ENCODE measurements around the gene MON1B. TPM values are rescaled to one million over a fixed set of nuclear protein-coding genes. Genes with fewer than 3 reads are reported as not detected.
A peak's percentile ranks its signal among the peaks of the same experiment; 100 is the strongest.

Gene MON1B
- total and polyA plus RNA-seq, 2 of the 13 experiments (the other 11 are each of a cell fraction or from before 2014, with no cell fraction given): 13.4 to 15.6 TPM

DNA sequence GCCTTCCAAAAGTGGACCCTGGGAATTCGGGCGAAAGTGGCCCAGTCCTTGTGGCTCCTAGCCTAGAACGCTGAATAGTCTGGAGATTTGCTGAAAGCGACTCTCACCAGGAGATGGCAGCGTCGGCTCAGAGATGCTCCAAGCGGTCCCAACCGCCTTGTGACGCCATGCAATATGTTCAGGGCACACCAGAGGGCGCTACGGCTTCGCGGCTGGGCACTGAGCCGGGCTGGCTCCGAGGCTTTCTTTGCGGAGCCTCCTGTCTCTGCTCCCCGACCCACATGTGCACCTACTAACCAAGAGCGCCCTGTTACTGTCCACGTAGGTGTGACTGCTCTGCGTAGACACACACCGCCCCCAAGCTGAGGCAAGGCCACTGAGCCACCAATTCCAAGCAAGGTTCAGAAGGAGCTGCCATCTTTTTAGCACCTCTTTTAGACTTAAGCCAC lies 45.1 kb downstream of the MON1B start (continued):
- TF ChIP-seq ZBTB4 (CRISPR knock-in tag; IDR thresholded peaks at IDR 0.05; ENCODE audit: borderline replicate concordance): no peak
- no peak for TF ChIP-seq MATR3 (CRISPR knock-in tag; IDR thresholded peaks at IDR 0.05)
- TF ChIP-seq ZNF556 (CRISPR knock-in tag; IDR thresholded peaks at IDR 0.05; ENCODE audit: borderline replicate concordance): no peak
- peak; percentile 62 for TF ChIP-seq ZMYM4 (CRISPR knock-in tag; IDR thresholded peaks at IDR 0.05)
- TF ChIP-seq ELF3 (CRISPR knock-in tag; IDR thresholded peaks at IDR 0.05): 0 out of 2 replicates have a peak, but pooled peaks have one; percentile 34
- peak; percentile 81; the same call in 1 of the 2 replicates for TF ChIP-seq ZNF350 (CRISPR knock-in tag; IDR thresholded peaks at IDR 0.05; ENCODE audit: borderline replicate concordance, low read depth)
- TF ChIP-seq ZFP36L1 (CRISPR knock-in tag; IDR thresholded peaks at IDR 0.05): no peak
- TF ChIP-seq SP1 (IDR thresholded peaks at IDR 0.05): no peak
- TF ChIP-seq SP1 (CRISPR knock-in tag; IDR thresholded peaks at IDR 0.05): no peak
- TF ChIP-seq RFXAP (CRISPR knock-in tag; IDR thresholded peaks at IDR 0.05; ENCODE audit: borderline replicate concordance): peak; percentile 72; the same call in 1 of the 2 replicates
- no peak for TF ChIP-seq ZSCAN9 (CRISPR knock-in tag; IDR thresholded peaks at IDR 0.05; ENCODE audit: borderline replicate concordance)
- TF ChIP-seq, protein P1, sequence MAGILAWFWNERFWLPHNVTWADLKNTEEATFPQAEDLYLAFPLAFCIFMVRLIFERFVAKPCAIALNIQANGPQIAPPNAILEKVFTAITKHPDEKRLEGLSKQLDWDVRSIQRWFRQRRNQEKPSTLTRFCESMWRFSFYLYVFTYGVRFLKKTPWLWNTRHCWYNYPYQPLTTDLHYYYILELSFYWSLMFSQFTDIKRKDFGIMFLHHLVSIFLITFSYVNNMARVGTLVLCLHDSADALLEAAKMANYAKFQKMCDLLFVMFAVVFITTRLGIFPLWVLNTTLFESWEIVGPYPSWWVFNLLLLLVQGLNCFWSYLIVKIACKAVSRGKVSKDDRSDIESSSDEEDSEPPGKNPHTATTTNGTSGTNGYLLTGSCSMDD (CRISPR knock-in tag; IDR thresholded peaks at IDR 0.05): no peak
- TF ChIP-seq ZNF138 (CRISPR knock-in tag; IDR thresholded peaks at IDR 0.05; ENCODE audit: low read depth): no peak
- peak; percentile 48; the same call in 1 of the 2 replicates for TF ChIP-seq ZNF691 (CRISPR knock-in tag; IDR thresholded peaks at IDR 0.05; ENCODE audit: borderline replicate concordance, low read depth)
- peak; percentile 60 for TF ChIP-seq GATAD2A (CRISPR knock-in tag; IDR thresholded peaks at IDR 0.05)
- TF ChIP-seq HNRNPUL1 (IDR thresholded peaks at IDR 0.05; ENCODE audit: low read depth, low read length): no peak
- 0 out of 2 replicates have a peak, but pooled peaks have one; percentile 35 for TF ChIP-seq BRD4 (CRISPR knock-in tag; IDR thresholded peaks at IDR 0.05)
- peak; percentile 86; the same call in 1 of the 2 replicates for TF ChIP-seq SMAD3 (CRISPR knock-in tag; IDR thresholded peaks at IDR 0.05)
- TF ChIP-seq, protein P2, sequence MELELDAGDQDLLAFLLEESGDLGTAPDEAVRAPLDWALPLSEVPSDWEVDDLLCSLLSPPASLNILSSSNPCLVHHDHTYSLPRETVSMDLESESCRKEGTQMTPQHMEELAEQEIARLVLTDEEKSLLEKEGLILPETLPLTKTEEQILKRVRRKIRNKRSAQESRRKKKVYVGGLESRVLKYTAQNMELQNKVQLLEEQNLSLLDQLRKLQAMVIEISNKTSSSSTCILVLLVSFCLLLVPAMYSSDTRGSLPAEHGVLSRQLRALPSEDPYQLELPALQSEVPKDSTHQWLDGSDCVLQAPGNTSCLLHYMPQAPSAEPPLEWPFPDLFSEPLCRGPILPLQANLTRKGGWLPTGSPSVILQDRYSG (CRISPR knock-in tag; IDR thresholded peaks at IDR 0.05): no peak
- no peak for TF ChIP-seq HOXA9 (CRISPR knock-in tag; IDR thresholded peaks at IDR 0.05; ENCODE audit: borderline replicate concordance)
- TF ChIP-seq ZNF253 (CRISPR knock-in tag; IDR thresholded peaks at IDR 0.05; ENCODE audit: borderline replicate concordance): no peak
- no peak for TF ChIP-seq RAD51 (IDR thresholded peaks at IDR 0.05; ENCODE audit: borderline replicate concordance)
- no peak for TF ChIP-seq SAFB2 (CRISPR knock-in tag; IDR thresholded peaks at IDR 0.05; ENCODE audit: borderline replicate concordance, low read depth)
- TF ChIP-seq JARID2 (CRISPR knock-in tag; IDR thresholded peaks at IDR 0.05; ENCODE audit: insufficient replicate concordance): no peak
- no peak for TF ChIP-seq ZNF704 (CRISPR knock-in tag; IDR thresholded peaks at IDR 0.05; ENCODE audit: borderline replicate concordance)
